B cell (primary cell): ENCODE data around the gene CETN2. TPM values are rescaled to one million over a fixed set of nuclear protein-coding genes. Genes with fewer than 3 reads are reported as not detected.

ENCODE experiments used
- ATAC-seq: fragments of 200-7000 bp; cut with Tn5 transposase; one replicate; pipeline ENCODE4 v1.10.0; 2021; ENCODE audit warnings: low read depth, mild to moderate bottlenecking, moderate number of reproducible peaks, moderate library complexity
- CTCF ChIA-PET: fragments of 350-600 bp; sonication (Branson Sonifier 250); formaldehyde crosslinking; loops from one replicate; lab custom pipeline; 2021; ENCODE audit warnings: antibody characterized with exemption, inconsistent platforms; lab: Charles Lee
- POLR2A ChIA-PET: fragments of 350-600 bp; sonication (Branson Sonifier 250); formaldehyde crosslinking; loops from one replicate; lab custom pipeline; 2021; ENCODE audit warnings: antibody characterized with exemption; lab: Charles Lee
- DNase-seq: peaks from one replicate; pipeline ENCODE4 v3.0.0; 2013
- H2AFZ ChIP-seq: 2 replicates; pipeline ENCODE4 v1.6.1; 2012; ENCODE audit warnings: mild to moderate bottlenecking, low read depth, low read length; ENCODE audit not compliant: insufficient read depth, poor library complexity, severe bottlenecking
- H3K27ac ChIP-seq, 2 donors: 1 replicate in 1 of 2; 2 replicates in 1 of 2; pipeline ENCODE4 v1.5.1; 2012 to 2013; ENCODE audit warnings: low read length in 2 of 2, mild to moderate bottlenecking in 2 of 2, moderate library complexity in 1 of 2
- H3K27me3 ChIP-seq, 4 experiments: fragments of 200-600 bp in 1 of 4; sonication (generic) in 1 of 4; replicated peaks in 1 of 4; 1 replicate in 2 of 4; 2 replicates in 2 of 4; pipeline versions ENCODE4 v1.6.1 to v1.7.0; 2013 to 2016; ENCODE audit warnings: low read length in 3 of 4, mild to moderate bottlenecking in 2 of 4, mixed read lengths in 1 of 4, moderate library complexity in 1 of 4; ENCODE audit not compliant: insufficient read depth in 4 of 4, control insufficient read depth in 3 of 4; ENCODE audit errors: control extremely low read depth in 1 of 4
- H3K36me3 ChIP-seq, 2 experiments: replicated peaks in 1 of 2; 1 replicate in 1 of 2; 2 replicates in 1 of 2; pipeline versions ENCODE4 v1.6.1 to v1.7.1; 2013; ENCODE audit warnings: low read length in 1 of 2; ENCODE audit not compliant: insufficient read depth in 2 of 2, control insufficient read depth in 1 of 2; ENCODE audit errors: control extremely low read depth in 1 of 2, extremely low read depth in 1 of 2
- H3K4me1 ChIP-seq, 2 donors: fragments of 200-600 bp in 1 of 2; sonication (generic) in 1 of 2; 1 replicate in 1 of 2; 2 replicates in 1 of 2; pipeline versions ENCODE4 v1.5.1 to v1.6.1; 2013 to 2017; ENCODE audit warnings: low read length in 2 of 2; ENCODE audit not compliant: control insufficient read depth in 2 of 2, insufficient read depth in 2 of 2
- H3K4me2 ChIP-seq: replicated peaks from 2 replicates; pipeline ENCODE3; 2012; ENCODE audit warnings: mild to moderate bottlenecking, low read depth, low read length; ENCODE audit not compliant: poor library complexity, severe bottlenecking
- H3K4me3 ChIP-seq, 5 experiments: fragments of 200-600 bp in 1 of 5; sonication (generic) in 1 of 5; 1 replicate in 3 of 5; 2 replicates in 2 of 5; pipeline versions ENCODE4 v1.5.1 to v1.7.0; 2011 to 2016; ENCODE audit warnings: low read length in 4 of 5, mild to moderate bottlenecking in 4 of 5, low read depth in 2 of 5, control low read depth in 1 of 5, moderate library complexity in 1 of 5; ENCODE audit not compliant: insufficient read depth in 1 of 5; ENCODE audit errors: control extremely low read depth in 1 of 5, extremely low read depth in 1 of 5
- H3K79me2 ChIP-seq: fragments of 200-600 bp; sonication (generic); one replicate; pipeline ENCODE4 v1.6.0; 2016; ENCODE audit warnings: low read length; ENCODE audit not compliant: control insufficient read depth, insufficient read depth
- H3K9ac ChIP-seq: fragments of 200-600 bp; sonication (generic); 2 replicates; pipeline ENCODE4 v1.6.1; 2017; ENCODE audit warnings: mild to moderate bottlenecking, low read length, moderate library complexity
- H3K9me3 ChIP-seq, 3 donors: one replicate each; pipeline versions ENCODE4 v1.6.1 to v1.7.1; 2013; ENCODE audit warnings: low read length in 2 of 3; ENCODE audit not compliant: control insufficient read depth in 2 of 3, insufficient read depth in 1 of 3; ENCODE audit errors: control extremely low read depth in 1 of 3
- H4K20me1 ChIP-seq: 2 replicates; pipeline ENCODE4 v1.6.0; 2012; ENCODE audit warnings: mild to moderate bottlenecking, low read length; ENCODE audit not compliant: insufficient read depth, control insufficient read depth, poor library complexity, severe bottlenecking
- H3K27ac Mint-ChIP-seq: one replicate; pipeline ENCODE4 v1.8.0; 2021; ENCODE audit warnings: mixed read lengths
- H3K27me3 Mint-ChIP-seq: one replicate; pipeline ENCODE4 v1.8.0; 2021; ENCODE audit warnings: mixed read lengths
- H3K4me1 Mint-ChIP-seq: one replicate; pipeline ENCODE4 v1.8.0; 2021; ENCODE audit warnings: mixed read lengths
- H3K4me3 Mint-ChIP-seq: one replicate; pipeline ENCODE4 v1.8.0; 2021; ENCODE audit warnings: mixed read lengths
- H3K9me3 Mint-ChIP-seq: one replicate; pipeline ENCODE4 v1.8.0; 2022; ENCODE audit warnings: mixed read lengths; ENCODE audit not compliant: insufficient read depth
- CTCF ChIP-seq: fragments of 200-600 bp; IDR thresholded peaks from one replicate; pipeline ENCODE4 v1.8.0; 2022; ENCODE audit warnings: antibody characterized with exemption, mild to moderate bottlenecking
- EZH2 ChIP-seq: IDR thresholded peaks from 2 replicates; pipeline ENCODE4 v1.6.1; 2012; ENCODE audit warnings: borderline replicate concordance, low read depth, mild to moderate bottlenecking, moderate library complexity, low read length; ENCODE audit not compliant: insufficient read depth, poor library complexity, severe bottlenecking
- WGBS: methylation state at CpG from one replicate; pipeline ENCODE4 v1.1.5; 2013; ENCODE audit warnings: missing lambda C conversion rate; ENCODE audit not compliant: insufficient coverage; 5-methylcytosine and 5-hydroxymethylcytosine counted together
- intact Hi-C: fragments of 100-400 bp; cut with micrococcal nuclease; formaldehyde crosslinking; loops from one replicate; pipeline ENCODE4 v1.10.0; 2022
- polyA plus RNA-seq: library from polyadenylated mRNA; depleted of rRNA; stranded (reverse); fragments of >200 nt; gene quantifications from 2 replicates; pipeline ENCODE4 v1.2.3, GENCODE V29; 2012
- total RNA-seq, 2 donors: library from RNA; stranded (reverse); fragments of 120-200 nt in 1 of 2; gene quantifications; 1 replicate in 1 of 2; 2 replicates in 1 of 2; pipeline versions ENCODE4 v1.2.3 to v1.2.4, GENCODE V29; 2013 to 2022

The CETN2 gene
- total and polyA plus RNA-seq, 2 donors (not counting 1 experiment from before 2014, with no cell fraction given), result 3.3 to 9.4 TPM

GRCh38 chrX:152845618-152846240 lies 15.2 kb upstream of the CETN2 start:
- POLR2A ChIA-PET, result no interaction called here
- Mint-ChIP-seq H3K4me1 (peaks cover 3% of the 10 kb centered on the region), H3K9me3 (no peaks in the 10 kb centered on the region), H3K27ac (no peak overlapping the region), H3K27me3 (no peaks in the 10 kb centered on the region), H3K4me3 (no peak overlapping the region)
- CTCF ChIA-PET, result no interaction called here
- H3K27me3 ChIP-seq, result no peaks in the 10 kb centered on the region
- H3K4me1 ChIP-seq, result peaks cover 0 to 3% of the 10 kb centered on the region in 2 donors
- WGBS, result 100% methylated on average over 6 of the region's 17 CpGs
- no peak overlapping the region for H3K9ac ChIP-seq
- ATAC-seq (no peak), DNase-seq (no peak)
- H3K79me2 ChIP-seq, result peaks cover 10% of the 10 kb centered on the region
- H3K36me3 ChIP-seq, result peaks cover 0 to 8% of the 10 kb centered on the region in 2 experiments
- no peak overlapping the region for H3K4me3 ChIP-seq
- intact Hi-C loops, result no loop called here
- H3K4me2 ChIP-seq, result no peak overlapping the region
- H2AFZ ChIP-seq, result no peak overlapping the region
- H3K27ac ChIP-seq, result no peak overlapping the region
- no peaks in the 10 kb centered on the region for H3K9me3 ChIP-seq
- TF ChIP-seq EZH2, result no peak
- TF ChIP-seq CTCF, result no peak
- no peaks in the 10 kb centered on the region for H4K20me1 ChIP-seq

- Mint-ChIP-seq H3K27me3 (no peaks in the 10 kb centered on the region), H3K4me3 (no peak overlapping the region), H3K9me3 (no peaks in the 10 kb centered on the region), H3K27ac (no peak overlapping the region), H3K4me1 (peaks cover 3% of the 10 kb centered on the region)
- no peaks in the 10 kb centered on the region for H3K9me3 ChIP-seq
- H3K4me2 ChIP-seq, result no peak overlapping the region
- H3K36me3 ChIP-seq, result peaks cover 0 to 6% of the 10 kb centered on the region in 2 experiments
- H4K20me1 ChIP-seq, result no peaks in the 10 kb centered on the region
- H3K27ac ChIP-seq, result no peak overlapping the region
- no peaks in the 10 kb centered on the region for H3K27me3 ChIP-seq
- H3K9ac ChIP-seq, result no peak overlapping the region
- H2AFZ ChIP-seq, result no peak overlapping the region
- DNase-seq, result no peak
- ATAC-seq, result no peak
- peaks cover 10% of the 10 kb centered on the region for H3K79me2 ChIP-seq
- WGBS, result 100% methylated on average over 1 of the region's 6 CpGs
- H3K4me3 ChIP-seq, result no peak overlapping the region
- TF ChIP-seq CTCF, result no peak
- TF ChIP-seq EZH2, result no peak
- POLR2A ChIA-PET, result no interaction called here
- CTCF ChIA-PET, result no interaction called here
- peaks cover 0 to 3% of the 10 kb centered on the region in 2 donors for H3K4me1 ChIP-seq
- intact Hi-C loops, result no loop called here
Observed at GRCh38 chrX:152844256-152844655, 13.7 kb upstream of the CETN2 start.
